ENCODE results near the gene RASSF8. TPM values are rescaled to one million over a fixed set of nuclear protein-coding genes. Genes with fewer than 3 reads are reported as not detected.
A peak's percentile ranks its signal among the peaks of the same experiment; 100 is the strongest.

RASSF8 gene
- total RNA-seq, 1 donor from 2014 or later: 60.6 TPM

GRCh38 chr12:25985316-25986175, 27.1 kb downstream of the RASSF8 start:
- Mint-ChIP-seq H3K4me1 (peaks cover 27% of the 10 kb centered on the region), H3K9me3 (no peaks in the 10 kb centered on the region), H3K27me3 (ENCODE audit: low read depth) (no peaks in the 10 kb centered on the region), H3K27ac (no peak overlapping the region), H3K36me3 (no peaks in the 10 kb centered on the region), H3K4me3 (no peak overlapping the region)
- TF ChIP-seq, protein P1, sequence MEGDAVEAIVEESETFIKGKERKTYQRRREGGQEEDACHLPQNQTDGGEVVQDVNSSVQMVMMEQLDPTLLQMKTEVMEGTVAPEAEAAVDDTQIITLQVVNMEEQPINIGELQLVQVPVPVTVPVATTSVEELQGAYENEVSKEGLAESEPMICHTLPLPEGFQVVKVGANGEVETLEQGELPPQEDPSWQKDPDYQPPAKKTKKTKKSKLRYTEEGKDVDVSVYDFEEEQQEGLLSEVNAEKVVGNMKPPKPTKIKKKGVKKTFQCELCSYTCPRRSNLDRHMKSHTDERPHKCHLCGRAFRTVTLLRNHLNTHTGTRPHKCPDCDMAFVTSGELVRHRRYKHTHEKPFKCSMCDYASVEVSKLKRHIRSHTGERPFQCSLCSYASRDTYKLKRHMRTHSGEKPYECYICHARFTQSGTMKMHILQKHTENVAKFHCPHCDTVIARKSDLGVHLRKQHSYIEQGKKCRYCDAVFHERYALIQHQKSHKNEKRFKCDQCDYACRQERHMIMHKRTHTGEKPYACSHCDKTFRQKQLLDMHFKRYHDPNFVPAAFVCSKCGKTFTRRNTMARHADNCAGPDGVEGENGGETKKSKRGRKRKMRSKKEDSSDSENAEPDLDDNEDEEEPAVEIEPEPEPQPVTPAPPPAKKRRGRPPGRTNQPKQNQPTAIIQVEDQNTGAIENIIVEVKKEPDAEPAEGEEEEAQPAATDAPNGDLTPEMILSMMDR (IDR thresholded peaks at IDR 0.05; ENCODE audit: unreplicated experiment): no peak
- DNase-seq (ENCODE audit: low spot score in 2 of 2, unreplicated experiment in 2 of 2): no peak

- Mint-ChIP-seq H3K27me3 (ENCODE audit: low read depth) (no peaks in the 10 kb centered on the region), H3K27ac (no peak overlapping the region), H3K4me1 (peaks cover 21% of the 10 kb centered on the region), H3K4me3 (no peak overlapping the region), H3K9me3 (no peaks in the 10 kb centered on the region), H3K36me3 (no peaks in the 10 kb centered on the region)
- DNase-seq (ENCODE audit: low spot score in 2 of 2, unreplicated experiment in 2 of 2): no peak
- TF ChIP-seq, protein P1 (IDR thresholded peaks at IDR 0.05; ENCODE audit: unreplicated experiment): no peak
These were observed 27.7 kb downstream of the RASSF8 start for GRCh38 chr12:25986180-25986579.

- Mint-ChIP-seq H3K27ac (no peak overlapping the region), H3K36me3 (no peaks in the 10 kb centered on the region), H3K4me3 (no peak overlapping the region), H3K4me1 (peaks cover 26% of the 10 kb centered on the region), H3K9me3 (no peaks in the 10 kb centered on the region), H3K27me3 (ENCODE audit: low read depth) (no peaks in the 10 kb centered on the region)
- DNase-seq (ENCODE audit: low spot score in 2 of 2, unreplicated experiment in 2 of 2): no peak
- TF ChIP-seq, protein P1 (IDR thresholded peaks at IDR 0.05; ENCODE audit: unreplicated experiment): no peak
These were observed 30.0 kb downstream of the RASSF8 start for GRCh38 chr12:25988505-25988904.

- TF ChIP-seq, protein P1 (IDR thresholded peaks at IDR 0.05; ENCODE audit: unreplicated experiment): no peak
- no peaks in the 10 kb centered on the region for H3K27me3 Mint-ChIP-seq (ENCODE audit: low read depth)
- H3K36me3 Mint-ChIP-seq: no peaks in the 10 kb centered on the region
- no peak overlapping the region for H3K27ac Mint-ChIP-seq
- peaks cover 33% of the 10 kb centered on the region for H3K4me1 Mint-ChIP-seq
- DNase-seq (ENCODE audit: low spot score in 2 of 2, unreplicated experiment in 2 of 2): no peak
- H3K9me3 Mint-ChIP-seq: no peaks in the 10 kb centered on the region
- no peak overlapping the region for H3K4me3 Mint-ChIP-seq
These were observed 32.0 kb downstream of the RASSF8 start for GRCh38 chr12:25990495-25990894.

DNA sequence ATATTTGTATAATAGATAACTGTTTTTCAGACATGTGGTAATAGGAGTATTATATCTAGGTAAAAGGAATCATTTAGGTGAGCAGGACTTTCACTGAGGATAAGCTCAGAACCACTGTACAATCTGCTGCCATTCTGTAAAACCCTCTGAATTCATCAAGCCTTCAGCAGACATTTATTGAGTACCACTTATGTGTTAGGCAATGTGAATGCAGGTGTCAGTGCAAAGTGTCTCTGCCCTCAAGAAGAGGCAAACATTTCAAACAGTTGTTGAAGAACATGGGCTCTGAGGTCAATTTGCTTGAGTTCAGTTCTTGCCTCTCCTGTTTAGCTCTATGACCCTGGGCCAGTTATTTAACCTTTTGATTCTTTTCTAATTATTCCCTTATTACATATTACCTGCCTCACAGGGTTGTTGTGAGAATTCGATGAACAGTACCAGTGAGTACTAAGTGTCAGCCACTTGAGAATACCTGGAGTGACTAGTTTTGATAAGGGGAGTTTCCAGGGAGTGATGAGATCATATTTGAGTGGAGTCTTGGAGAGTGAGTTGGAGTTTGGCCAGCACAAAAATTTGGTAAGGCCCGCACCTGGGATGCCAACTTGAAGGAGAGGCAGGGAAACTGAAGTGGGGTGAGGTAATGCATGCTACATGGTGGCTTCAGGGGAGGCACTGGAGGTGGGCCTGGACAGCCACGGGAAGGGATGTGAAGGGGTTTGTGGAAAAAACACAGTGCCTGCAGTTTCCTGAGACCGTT, 33.7 kb downstream of the RASSF8 start:
- DNase-seq (ENCODE audit: low spot score in 2 of 2, unreplicated experiment in 2 of 2): no peak
- H3K36me3 Mint-ChIP-seq: no peaks in the 10 kb centered on the region
- H3K4me1 Mint-ChIP-seq: peaks cover 46% of the 10 kb centered on the region
- H3K27ac Mint-ChIP-seq: peak overlapping the region; percentile 36
- no peaks in the 10 kb centered on the region for H3K27me3 Mint-ChIP-seq (ENCODE audit: low read depth)
- no peak overlapping the region for H3K4me3 Mint-ChIP-seq
- TF ChIP-seq, protein P1 (IDR thresholded peaks at IDR 0.05; ENCODE audit: unreplicated experiment): no peak
- no peaks in the 10 kb centered on the region for H3K9me3 Mint-ChIP-seq

Data from mesothelial cell of epicardium (in vitro differentiated cells).